ENCODE measurements around the gene POR.
"Not testable (repeated sequence)": the region's sequence is repeated elsewhere in the genome, so short reads cannot be mapped to it uniquely, and the experiment has no call there.

Gene POR

GRCh38 chr7:75911186-75911585 lies 3.8 kb upstream of the POR start:
- not testable (repeated sequence) for H3K18ac ChIP-seq (ENCODE audit: low read depth in 1 of 2, low read length in 2 of 2); H2BK5ac ChIP-seq (ENCODE audit: low read depth, low read length, poor library complexity, severe bottlenecking); H3K27me3 ChIP-seq (ENCODE audit: control insufficient read depth in 1 of 2, insufficient read depth in 1 of 2, low read length in 2 of 2); H4K8ac ChIP-seq (ENCODE audit: low read length); H3K9ac ChIP-seq (ENCODE audit: low read length); H4K91ac ChIP-seq (ENCODE audit: low read length); H3K27ac ChIP-seq (ENCODE audit: low read length, poor library complexity, severe bottlenecking); H3K14ac ChIP-seq (ENCODE audit: low read length in 2 of 2); DNase-seq; H3K36me3 ChIP-seq (ENCODE audit: control insufficient read depth in 1 of 2, insufficient read depth in 2 of 2, low read depth in 1 of 2, low read length in 2 of 2); H2AFZ ChIP-seq (ENCODE audit: low read depth, low read length); H3K4me2 ChIP-seq (ENCODE audit: low read length, poor library complexity, severe bottlenecking); H2BK15ac ChIP-seq (ENCODE audit: low read depth, poor library complexity, severe bottlenecking); H3K23ac ChIP-seq (ENCODE audit: low read length in 2 of 2); H3K4me3 ChIP-seq (ENCODE audit: insufficient read depth in 1 of 2, low read depth in 1 of 2, low read length in 2 of 2); H2BK12ac ChIP-seq (ENCODE audit: low read length in 2 of 2); H2BK120ac ChIP-seq (ENCODE audit: low read depth, low read length); H2AK5ac ChIP-seq (ENCODE audit: low read length, severe bottlenecking); H3K4ac ChIP-seq (ENCODE audit: low read depth in 1 of 2, low read length in 2 of 2); H3K9me3 ChIP-seq (ENCODE audit: control insufficient read depth, low read length)
- WGBS, result 83% methylated on average over 9 of the region's 12 CpGs
- Histone ChIP-seq H3K79me1 (replicated peaks; ENCODE audit: low read length, poor library complexity, severe bottlenecking) (peaks cover 13% of the 10 kb centered on the region), H3K4me1 (ENCODE audit: control insufficient read depth, insufficient read depth, low read depth, low read length) (peaks cover 11% of the 10 kb centered on the region)

DNA sequence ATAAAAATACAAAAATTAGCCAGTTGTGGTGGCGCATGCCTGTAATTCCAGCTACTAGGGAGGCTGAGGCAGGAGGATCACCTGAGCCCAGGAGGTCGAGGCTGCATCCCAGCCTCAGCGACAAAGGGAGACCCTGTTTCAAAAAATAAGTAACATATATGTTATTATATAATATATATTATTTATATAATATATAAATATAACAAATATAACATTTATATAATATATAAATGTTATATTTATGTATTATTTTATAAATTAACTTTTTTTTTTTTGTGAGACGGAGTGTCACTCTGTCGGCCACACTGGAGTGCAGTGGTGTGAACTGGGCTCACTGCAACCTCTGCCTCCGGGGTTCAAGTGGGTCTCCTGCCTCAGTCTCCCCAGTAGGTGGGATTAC lies 1.5 kb upstream of the POR start:
- 100% methylated on average over 4 of the region's 6 CpGs for WGBS
- H3K27ac ChIP-seq (ENCODE audit: low read length, poor library complexity, severe bottlenecking), result no peak overlapping the region

DNA sequence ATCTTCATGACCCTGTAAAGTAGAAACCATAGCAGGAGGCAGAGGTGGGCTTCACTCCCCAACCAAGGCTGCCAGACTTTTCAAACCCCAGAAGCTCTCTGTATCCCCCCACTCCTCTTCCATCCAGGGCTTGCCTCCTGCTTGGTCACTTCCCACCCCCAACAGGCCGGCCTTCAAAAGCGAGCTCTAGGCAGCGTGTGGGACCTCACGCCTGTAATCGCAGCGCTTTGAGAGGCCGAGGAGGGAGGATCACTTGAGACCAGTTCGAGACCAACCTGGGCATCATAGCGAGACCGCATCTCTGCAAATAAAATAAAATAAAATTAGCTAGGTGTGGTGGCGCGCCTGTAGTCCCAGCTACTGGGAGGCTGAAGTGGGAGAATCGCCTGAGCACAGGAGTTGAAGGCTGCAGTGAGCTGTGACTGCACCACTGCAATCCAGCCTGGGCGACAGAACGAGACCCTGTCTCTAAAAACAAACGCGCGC lies 743 bp upstream of the POR start:
- Histone ChIP-seq H3K4ac (ENCODE audit: low read depth in 1 of 2, low read length in 2 of 2) (peak overlapping the region; percentile 71 to 93), H3K4me1 (ENCODE audit: control insufficient read depth, insufficient read depth, low read depth, low read length) (peaks cover 9% of the 10 kb centered on the region)
- WGBS, result 57% methylated on average over 18 of the region's 18 CpGs

More for the DNA sequence above, 1.5 kb upstream of the POR start:
- Histone ChIP-seq H2BK120ac (ENCODE audit: low read depth, low read length) (no peak overlapping the region), H2BK5ac (ENCODE audit: low read depth, low read length, poor library complexity, severe bottlenecking) (no peak overlapping the region), H4K8ac (ENCODE audit: low read length) (no peak overlapping the region), H3K9ac (ENCODE audit: low read length) (no peak overlapping the region), H3K79me1 (replicated peaks; ENCODE audit: low read length, poor library complexity, severe bottlenecking) (peaks cover 19% of the 10 kb centered on the region), H3K4ac (ENCODE audit: low read depth in 1 of 2, low read length in 2 of 2) (no peak overlapping the region), H3K4me3 (ENCODE audit: insufficient read depth in 1 of 2, low read depth in 1 of 2, low read length in 2 of 2) (no peak overlapping the region), H2BK15ac (ENCODE audit: low read depth, poor library complexity, severe bottlenecking) (no peak overlapping the region), H3K18ac (ENCODE audit: low read depth in 1 of 2, low read length in 2 of 2) (no peak overlapping the region), H2BK12ac (ENCODE audit: low read length in 2 of 2) (no peak overlapping the region), H4K91ac (ENCODE audit: low read length) (no peak overlapping the region), H3K36me3 (ENCODE audit: control insufficient read depth in 1 of 2, insufficient read depth in 2 of 2, low read depth in 1 of 2, low read length in 2 of 2) (peaks cover 3 to 4% of the 10 kb centered on the region in 2 experiments), H2AK5ac (ENCODE audit: low read length, severe bottlenecking) (no peak overlapping the region), H3K9me3 (ENCODE audit: control insufficient read depth, low read length) (no peaks in the 10 kb centered on the region), H3K14ac (ENCODE audit: low read length in 2 of 2) (no peak overlapping the region), H2AFZ (ENCODE audit: low read depth, low read length) (no peak overlapping the region), H3K23ac (ENCODE audit: low read length in 2 of 2) (no peak overlapping the region), H3K27me3 (ENCODE audit: control insufficient read depth in 1 of 2, insufficient read depth in 1 of 2, low read length in 2 of 2) (no peaks in the 10 kb centered on the region), H3K4me1 (ENCODE audit: control insufficient read depth, insufficient read depth, low read depth, low read length) (peaks cover 9% of the 10 kb centered on the region), H3K4me2 (ENCODE audit: low read length, poor library complexity, severe bottlenecking) (no peak overlapping the region)
- DNase-seq, result no peak

GRCh38 chr7:75915416-75916156 lies 631 bp downstream of the POR start:
- Histone ChIP-seq H3K4ac (ENCODE audit: low read depth in 1 of 2, low read length in 2 of 2) (peak overlapping the region; percentile 87 to 98), H4K91ac (ENCODE audit: low read length) (peak overlapping the region; percentile 83), H2BK12ac (ENCODE audit: low read length in 2 of 2) (peak overlapping the region; percentile 54 to 76), H3K4me1 (ENCODE audit: control insufficient read depth, insufficient read depth, low read depth, low read length) (peaks cover 10% of the 10 kb centered on the region), H3K4me2 (ENCODE audit: low read length, poor library complexity, severe bottlenecking) (peak overlapping the region; percentile 100), H3K27me3 (ENCODE audit: control insufficient read depth in 1 of 2, insufficient read depth in 1 of 2, low read length in 2 of 2) (no peaks in the 10 kb centered on the region), H3K36me3 (ENCODE audit: control insufficient read depth in 1 of 2, insufficient read depth in 2 of 2, low read depth in 1 of 2, low read length in 2 of 2) (peaks cover 4 to 6% of the 10 kb centered on the region in 2 experiments), H4K8ac (ENCODE audit: low read length) (peak overlapping the region; percentile 85), H3K79me1 (replicated peaks; ENCODE audit: low read length, poor library complexity, severe bottlenecking) (peaks cover 30% of the 10 kb centered on the region), H2AK5ac (ENCODE audit: low read length, severe bottlenecking) (no peak overlapping the region), H3K14ac (ENCODE audit: low read length in 2 of 2) (peak overlapping the region in 1 of 2 experiments; percentile 99), H3K18ac (ENCODE audit: low read depth in 1 of 2, low read length in 2 of 2) (peak overlapping the region; percentile 89 to 98), H2BK120ac (ENCODE audit: low read depth, low read length) (peak overlapping the region; percentile 64), H3K27ac (ENCODE audit: low read length, poor library complexity, severe bottlenecking) (no peak overlapping the region), H2BK5ac (ENCODE audit: low read depth, low read length, poor library complexity, severe bottlenecking) (no peak overlapping the region), H3K9ac (ENCODE audit: low read length) (peak overlapping the region; percentile 93), H2BK15ac (ENCODE audit: low read depth, poor library complexity, severe bottlenecking) (peak overlapping the region; percentile 2), H3K9me3 (ENCODE audit: control insufficient read depth, low read length) (no peaks in the 10 kb centered on the region), H2AFZ (ENCODE audit: low read depth, low read length) (peak overlapping the region; percentile 85), H3K23ac (ENCODE audit: low read length in 2 of 2) (peak overlapping the region in 1 of 2 experiments; percentile 100), H3K4me3 (ENCODE audit: insufficient read depth in 1 of 2, low read depth in 1 of 2, low read length in 2 of 2) (peak overlapping the region; percentile 94 to 99)
- peak; percentile 51 for DNase-seq
- WGBS, result 3% methylated on average over 31 of the region's 32 CpGs

More for the DNA sequence above, 743 bp upstream of the POR start:
- H3K18ac ChIP-seq (ENCODE audit: low read depth in 1 of 2, low read length in 2 of 2), result peak overlapping the region; percentile 98
- no peak overlapping the region for H2BK5ac ChIP-seq (ENCODE audit: low read depth, low read length, poor library complexity, severe bottlenecking)
- peak overlapping the region; percentile 65 for H3K27ac ChIP-seq (ENCODE audit: low read length, poor library complexity, severe bottlenecking)
- no peak for DNase-seq
- H3K79me1 ChIP-seq (replicated peaks; ENCODE audit: low read length, poor library complexity, severe bottlenecking), result peaks cover 23% of the 10 kb centered on the region
- H4K91ac ChIP-seq (ENCODE audit: low read length), result peak overlapping the region; percentile 95
- peak overlapping the region; percentile 94 to 99 for H3K4me3 ChIP-seq (ENCODE audit: insufficient read depth in 1 of 2, low read depth in 1 of 2, low read length in 2 of 2)
- H2BK15ac ChIP-seq (ENCODE audit: low read depth, poor library complexity, severe bottlenecking), result no peak overlapping the region
- peak overlapping the region; percentile 36 for H2AK5ac ChIP-seq (ENCODE audit: low read length, severe bottlenecking)
- peak overlapping the region; percentile 79 for H2AFZ ChIP-seq (ENCODE audit: low read depth, low read length)
- peaks cover 4 to 6% of the 10 kb centered on the region in 2 experiments for H3K36me3 ChIP-seq (ENCODE audit: control insufficient read depth in 1 of 2, insufficient read depth in 2 of 2, low read depth in 1 of 2, low read length in 2 of 2)
- H3K9me3 ChIP-seq (ENCODE audit: control insufficient read depth, low read length), result no peaks in the 10 kb centered on the region
- H2BK120ac ChIP-seq (ENCODE audit: low read depth, low read length), result no peak overlapping the region
- peak overlapping the region in 1 of 2 experiments; percentile 23 for H3K23ac ChIP-seq (ENCODE audit: low read length in 2 of 2)
- H3K14ac ChIP-seq (ENCODE audit: low read length in 2 of 2), result peak overlapping the region in 1 of 2 experiments; percentile 85
- peak overlapping the region; percentile 97 for H3K9ac ChIP-seq (ENCODE audit: low read length)
- peak overlapping the region; percentile 100 for H3K4me2 ChIP-seq (ENCODE audit: low read length, poor library complexity, severe bottlenecking)
- H3K27me3 ChIP-seq (ENCODE audit: control insufficient read depth in 1 of 2, insufficient read depth in 1 of 2, low read length in 2 of 2), result no peaks in the 10 kb centered on the region
- peak overlapping the region in 1 of 2 experiments; percentile 37 for H2BK12ac ChIP-seq (ENCODE audit: low read length in 2 of 2)
- peak overlapping the region; percentile 99 for H4K8ac ChIP-seq (ENCODE audit: low read length)

Measured in mesenchymal stem cell (in vitro differentiated cells and primary cell).